Measurements from ENCODE around the gene LSM12. TPM values are rescaled to one million over a fixed set of nuclear protein-coding genes. Genes with fewer than 3 reads are reported as not detected.
"Not testable (repeated sequence)": the region's sequence is repeated elsewhere in the genome, so short reads cannot be mapped to it uniquely, and the experiment has no call there.

LSM12 gene
- total RNA-seq, 2 experiments from 2014 or later = 35.4 to 67.9 TPM

- POLR2A ChIA-PET = no interaction called here
- no peak overlapping the region for H3K4me3 ChIP-seq (ENCODE audit: low read depth, low read length, poor library complexity, severe bottlenecking)
- H3K9me3 ChIP-seq (ENCODE audit: low read length) = no peaks in the 10 kb centered on the region
- CTCF ChIA-PET (ENCODE audit: unreplicated experiment) = no interaction called here
- no peak overlapping the region for H3K4me2 ChIP-seq (ENCODE audit: low read length)
- no peak for DNase-seq (ENCODE audit: low spot score)
- intact Hi-C loops (cut with micrococcal nuclease; ENCODE audit: unreplicated experiment) = no loop called here
- H3K9me2 ChIP-seq (ENCODE audit: insufficient read depth, low read length) = no peaks in the 10 kb centered on the region
- H3K36me3 ChIP-seq (ENCODE audit: insufficient read depth, low read length) = 0 out of 2 replicates have a peak, but pooled peaks cover 4% of the 10 kb centered on the region
- no peaks in the 10 kb centered on the region for H3K4me1 ChIP-seq (ENCODE audit: insufficient read depth, low read length, poor library complexity, severe bottlenecking)
- no peak for TF ChIP-seq EZH2phosphoT487 (IDR thresholded peaks at IDR 0.05; ENCODE audit: borderline replicate concordance, low read depth, low read length)
- no peak for TF ChIP-seq CTCF (conservative IDR thresholded peaks at IDR 0.05; ENCODE audit: low read length)
- no peak overlapping the region for H2AFZ ChIP-seq (ENCODE audit: low read length)
- no peaks in the 10 kb centered on the region for H4K20me1 ChIP-seq (ENCODE audit: insufficient read depth, low read length)
- BruUV-seq (replicated peaks) = no TSS peak
- H3K79me2 ChIP-seq (ENCODE audit: insufficient read depth, low read depth, low read length) = no peaks in the 10 kb centered on the region
- no peak overlapping the region for H3K27ac ChIP-seq (ENCODE audit: low read depth, low read length, poor library complexity, severe bottlenecking)
Observed at GRCh38 chr17:44022246-44022645, 44.2 kb downstream of the LSM12 start.

- H3K36me3 ChIP-seq (ENCODE audit: insufficient read depth, low read length); H3K9me2 ChIP-seq (ENCODE audit: insufficient read depth, low read length); CTCF ChIA-PET (ENCODE audit: unreplicated experiment); H3K9me3 ChIP-seq (ENCODE audit: low read length); intact Hi-C loops (cut with micrococcal nuclease; ENCODE audit: unreplicated experiment); H3K4me3 ChIP-seq (ENCODE audit: low read depth, low read length, poor library complexity, severe bottlenecking); H3K4me1 ChIP-seq (ENCODE audit: insufficient read depth, low read length, poor library complexity, severe bottlenecking); H3K27ac ChIP-seq (ENCODE audit: low read depth, low read length, poor library complexity, severe bottlenecking); BruUV-seq (replicated peaks); H3K4me2 ChIP-seq (ENCODE audit: low read length); DNase-seq (ENCODE audit: low spot score); POLR2A ChIA-PET; H2AFZ ChIP-seq (ENCODE audit: low read length); H4K20me1 ChIP-seq (ENCODE audit: insufficient read depth, low read length); H3K79me2 ChIP-seq (ENCODE audit: insufficient read depth, low read depth, low read length): not testable (repeated sequence)
Observed at GRCh38 chr17:44021227-44021626, 45.2 kb downstream of the LSM12 start.

- DNase-seq (ENCODE audit: low spot score) = peak; percentile 94
- Histone ChIP-seq H3K9me2 (ENCODE audit: insufficient read depth, low read length) (no peaks in the 10 kb centered on the region), H3K4me1 (ENCODE audit: insufficient read depth, low read length, poor library complexity, severe bottlenecking) (peaks cover 11% of the 10 kb centered on the region), H3K36me3 (ENCODE audit: insufficient read depth, low read length) (peaks cover 4% of the 10 kb centered on the region; the same call in 1 of the 2 replicates), H3K79me2 (ENCODE audit: insufficient read depth, low read depth, low read length) (peaks cover 6% of the 10 kb centered on the region; the same call in 1 of the 2 replicates), H4K20me1 (ENCODE audit: insufficient read depth, low read length) (no peaks in the 10 kb centered on the region), H3K4me3 (ENCODE audit: low read depth, low read length, poor library complexity, severe bottlenecking) (peak within 1 kb of the TSS; percentile 96), H3K4me2 (ENCODE audit: low read length) (peak within 1 kb of the TSS; percentile 90), H3K9me3 (ENCODE audit: low read length) (no peaks in the 10 kb centered on the region), H2AFZ (ENCODE audit: low read length) (peak within 1 kb of the TSS; percentile 95), H3K27ac (ENCODE audit: low read depth, low read length, poor library complexity, severe bottlenecking) (peak within 1 kb of the TSS; percentile 44)
- BruUV-seq (replicated peaks) = no TSS peak
- POLR2A ChIA-PET = interaction anchor here (0.5 to 0.6 kb wide), 2 partner anchors 56 to 1049 kb away, joined by 3 to 5 read pairs; no protein-coding TSS in a partner anchor
- intact Hi-C loops (cut with micrococcal nuclease; ENCODE audit: unreplicated experiment) = no loop called here
- no peak for TF ChIP-seq CTCF (conservative IDR thresholded peaks at IDR 0.05; ENCODE audit: low read length)
- TF ChIP-seq EZH2phosphoT487 (IDR thresholded peaks at IDR 0.05; ENCODE audit: borderline replicate concordance, low read depth, low read length) = no peak
- CTCF ChIA-PET (ENCODE audit: unreplicated experiment) = interaction anchor here (0.6 kb wide), 1 partner anchor 35 kb away, joined by 5 read pairs; no protein-coding TSS in a partner anchor
Observed at GRCh38 chr17:44014437-44015172, 51.9 kb downstream of the LSM12 start, which contains the start of gene TMEM101. TSS of gene TMEM101 (minus strand) at chr17:44014963. CDS start at chr17:44014952, 11 bp downstream.

Data from OCI-LY7 (cell line).